Anterior cingulate cortex (tissue), 58 donors: ENCODE results near the gene JMJD1C.

Source experiments
- DNase-seq, 58 donors: peaks; one replicate each; lab custom pipeline; 2025; lab: John Stamatoyannopoulos, UW

JMJD1C gene

DNA sequence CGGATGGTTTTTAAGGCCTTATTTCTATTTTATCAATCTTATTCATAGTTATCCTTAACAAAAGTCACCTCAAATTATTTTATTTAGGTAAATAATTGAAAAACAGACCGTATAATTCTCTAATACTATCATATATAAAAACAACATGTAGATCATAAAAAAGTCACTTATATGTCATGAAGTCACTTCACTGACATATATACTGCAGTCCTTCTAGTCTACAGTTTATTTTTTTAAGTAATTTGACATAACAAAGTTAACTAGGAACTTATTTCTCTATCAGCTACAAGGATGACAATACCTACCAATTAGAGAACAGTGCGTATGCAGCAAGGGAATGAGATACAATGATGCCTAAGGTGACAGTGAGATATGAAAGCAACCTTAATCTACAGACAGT, 26.2 kb downstream of the JMJD1C start:
- no peak for DNase-seq

DNA sequence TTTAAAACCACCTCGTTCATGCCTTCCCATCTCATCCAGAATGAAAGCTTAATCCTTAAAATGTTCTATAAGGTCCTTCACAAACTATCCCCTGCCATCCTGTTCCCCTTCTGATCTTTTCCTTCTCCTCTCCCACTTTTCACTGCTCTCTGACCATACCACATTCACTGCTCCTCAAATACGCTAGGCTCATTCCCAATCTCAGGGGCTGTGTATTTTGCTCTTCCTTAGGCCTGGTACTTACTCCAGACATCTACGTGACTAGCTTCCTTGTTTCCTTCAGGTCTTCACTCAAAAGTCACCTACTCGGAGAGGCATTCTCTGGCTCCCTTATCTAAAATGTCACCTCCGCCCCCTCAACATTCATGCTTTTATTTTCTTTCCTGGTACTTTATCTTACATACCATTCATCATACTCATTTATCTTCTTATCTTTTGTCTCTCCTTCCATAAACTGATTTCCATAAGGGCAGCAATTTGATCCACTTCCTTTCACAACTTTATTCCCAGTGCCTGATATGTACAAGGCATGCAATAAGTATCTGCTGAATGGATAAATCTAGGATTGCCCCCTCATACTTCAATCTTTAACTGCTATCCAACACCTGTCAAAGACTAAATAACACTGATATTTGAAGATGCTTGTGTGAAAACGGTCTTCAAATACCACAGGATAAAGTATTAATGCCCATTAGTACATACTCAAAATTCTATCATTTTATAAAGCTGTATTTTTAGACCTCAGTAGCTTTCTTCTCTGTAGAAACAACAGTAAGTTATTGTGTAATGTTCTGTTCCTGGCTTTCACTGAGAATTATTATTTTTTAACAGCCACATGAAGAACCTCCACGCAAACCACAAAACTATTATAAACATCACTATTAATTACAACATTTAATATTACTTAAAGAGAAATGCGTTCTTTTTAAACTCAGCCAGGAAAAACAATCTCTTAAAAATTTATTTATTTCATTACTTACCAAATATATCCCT, 27.0 kb downstream of the JMJD1C start:
- DNase-seq = no peak

DNA sequence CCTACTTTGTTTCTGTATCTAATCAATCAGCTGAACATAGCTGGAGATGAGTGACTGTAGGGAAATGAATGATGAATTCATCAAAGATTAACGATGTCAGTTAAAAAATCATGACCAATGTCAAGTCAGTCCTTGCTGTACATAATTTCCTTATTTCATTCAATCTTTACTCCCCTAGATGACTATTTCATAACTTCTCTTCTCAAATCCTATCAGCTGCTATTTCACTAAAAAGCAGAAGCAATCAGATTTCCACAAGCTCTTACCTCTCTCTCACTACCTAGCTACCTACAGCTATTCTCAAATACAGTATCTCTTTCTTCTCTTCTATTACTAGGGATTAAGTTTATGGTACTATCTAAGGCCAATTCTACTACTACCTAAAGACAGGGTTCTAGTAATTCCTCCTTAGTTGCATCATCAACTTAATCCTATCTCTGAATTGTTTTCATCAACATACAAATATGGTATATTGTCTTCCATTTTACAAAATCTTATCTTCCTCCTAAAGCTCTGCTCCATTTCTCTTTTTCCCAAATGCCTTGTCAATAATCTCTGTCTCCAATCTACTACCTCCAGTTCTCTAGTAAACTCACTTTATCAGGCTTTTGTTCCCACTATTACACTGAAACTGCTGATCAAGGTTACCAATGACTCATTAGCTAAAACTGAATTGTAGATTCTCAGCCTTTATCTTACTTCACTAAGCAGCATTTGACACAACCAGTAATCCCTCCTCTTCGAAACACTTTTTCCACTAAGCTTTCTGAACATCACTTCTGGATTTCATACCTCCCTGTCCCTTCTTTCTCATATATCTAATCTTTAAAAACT, 28.4 kb downstream of the JMJD1C start:
- DNase-seq = no peak

DNA sequence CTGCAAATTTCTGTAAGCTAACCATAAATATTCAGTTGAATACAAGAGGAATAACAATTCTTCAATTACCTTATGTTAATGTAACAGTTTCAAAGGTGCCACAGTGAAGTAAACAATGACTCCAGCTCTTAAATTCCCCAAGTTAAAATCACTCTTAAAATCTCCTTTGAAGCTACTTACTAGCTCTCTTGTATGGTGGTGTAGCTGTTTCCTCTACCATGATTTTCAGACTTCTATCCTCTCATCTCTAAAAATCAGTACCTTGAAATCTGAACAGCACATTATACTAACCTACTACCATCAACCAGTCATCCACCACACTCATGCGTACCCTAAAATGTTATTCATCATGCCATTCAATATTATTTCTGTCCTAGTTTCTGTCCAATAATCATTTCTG, 29.6 kb downstream of the JMJD1C start:
- DNase-seq = no peak

DNA sequence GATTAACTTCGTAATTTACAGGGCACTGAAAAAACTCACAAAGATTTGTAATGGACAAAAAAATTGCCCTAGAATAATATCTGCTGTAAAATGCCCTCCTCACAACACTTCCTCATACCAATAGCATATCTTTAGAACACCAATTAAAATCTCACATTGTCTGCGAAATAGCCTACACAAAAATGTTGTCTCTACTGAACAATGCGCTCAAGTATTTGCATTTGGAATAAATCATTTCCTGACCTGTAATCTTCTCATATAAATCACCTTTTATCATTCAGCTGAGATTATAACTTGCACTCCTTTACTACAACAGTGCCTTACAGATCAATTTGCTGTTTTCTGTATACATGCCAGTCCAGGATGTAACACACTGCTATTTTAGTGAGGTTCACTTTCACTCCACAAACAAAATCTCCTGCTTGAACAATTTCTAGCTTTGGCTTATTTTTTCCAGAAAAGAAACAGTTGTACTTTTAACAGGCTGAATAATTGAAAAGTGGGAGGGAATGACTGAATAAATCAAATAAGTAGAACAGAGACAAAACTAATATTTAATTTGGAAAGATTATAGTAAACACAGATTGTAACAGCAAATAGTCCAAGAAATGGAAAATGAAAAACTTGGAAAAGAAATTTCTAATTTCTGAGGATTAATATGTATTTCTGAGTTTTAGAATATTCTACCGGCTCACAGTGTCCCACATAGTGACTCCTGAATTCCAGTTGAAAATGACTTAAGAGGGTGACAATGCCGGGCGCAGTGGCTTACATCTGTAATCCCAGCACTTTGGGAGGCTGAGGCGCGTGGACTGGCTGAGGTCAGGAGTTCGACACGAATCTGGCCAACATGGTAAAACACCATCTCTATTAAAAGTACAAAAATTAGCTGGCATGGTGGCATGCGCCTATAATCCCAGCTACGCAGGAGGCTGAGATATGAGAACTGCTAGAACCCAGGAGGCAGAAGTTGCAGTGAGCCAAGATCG, 30.6 kb downstream of the JMJD1C start:
- no peak for DNase-seq

DNA sequence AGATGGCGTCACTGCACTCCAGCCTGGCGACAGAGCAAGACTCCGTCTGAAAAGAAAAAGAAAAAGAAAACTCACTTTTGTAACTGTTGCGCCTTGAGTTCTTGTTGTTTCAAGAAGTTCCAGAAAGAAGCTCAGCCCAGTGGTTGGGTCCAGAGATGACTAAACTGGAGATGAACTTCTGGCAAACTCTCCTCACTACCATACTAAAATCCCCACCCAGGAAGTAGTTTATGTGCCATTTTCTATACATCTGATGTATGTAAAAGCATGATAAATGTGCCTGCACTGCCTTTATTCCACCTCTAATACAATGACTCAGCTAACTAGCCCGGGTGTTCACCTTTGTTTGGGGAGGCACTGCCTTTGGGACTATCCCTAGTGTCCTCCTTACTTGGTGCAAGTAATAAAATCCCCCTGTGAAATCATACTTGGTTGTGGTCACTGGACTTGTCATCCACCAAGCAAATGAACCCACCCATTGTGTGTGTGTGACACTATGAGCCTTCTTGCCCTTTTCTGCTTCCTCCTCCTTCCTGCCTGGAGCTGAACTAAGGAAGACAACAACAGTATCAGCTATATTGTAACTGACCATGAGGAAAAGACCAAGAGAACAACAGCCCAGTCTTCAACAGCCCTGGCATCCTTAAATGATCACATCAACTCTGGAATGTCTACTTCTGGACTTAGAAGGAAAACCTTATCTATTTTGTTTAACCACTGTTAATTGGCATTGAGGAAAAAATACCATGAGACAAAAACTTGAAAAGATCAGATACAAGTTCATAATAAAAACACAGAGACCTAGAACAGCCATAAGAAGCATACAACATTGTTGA, 33.6 kb downstream of the JMJD1C start:
- no peak for DNase-seq

DNA sequence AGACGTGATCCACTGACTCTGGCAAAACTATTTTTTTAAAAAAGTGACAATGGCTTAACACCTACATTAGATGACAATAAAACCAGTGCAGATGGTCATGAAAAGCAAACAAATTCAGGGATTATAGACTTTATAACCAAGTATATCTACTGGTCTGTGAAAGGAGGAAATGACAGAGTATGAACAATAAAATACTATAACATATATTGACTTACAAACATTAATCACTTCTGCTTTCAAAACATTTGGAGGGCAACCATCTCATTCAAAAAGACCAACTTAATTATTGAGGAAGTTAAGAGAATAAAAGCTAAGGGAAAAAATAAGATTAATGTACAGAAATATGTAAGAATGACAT, 34.8 kb downstream of the JMJD1C start:
- DNase-seq = no peak

DNA sequence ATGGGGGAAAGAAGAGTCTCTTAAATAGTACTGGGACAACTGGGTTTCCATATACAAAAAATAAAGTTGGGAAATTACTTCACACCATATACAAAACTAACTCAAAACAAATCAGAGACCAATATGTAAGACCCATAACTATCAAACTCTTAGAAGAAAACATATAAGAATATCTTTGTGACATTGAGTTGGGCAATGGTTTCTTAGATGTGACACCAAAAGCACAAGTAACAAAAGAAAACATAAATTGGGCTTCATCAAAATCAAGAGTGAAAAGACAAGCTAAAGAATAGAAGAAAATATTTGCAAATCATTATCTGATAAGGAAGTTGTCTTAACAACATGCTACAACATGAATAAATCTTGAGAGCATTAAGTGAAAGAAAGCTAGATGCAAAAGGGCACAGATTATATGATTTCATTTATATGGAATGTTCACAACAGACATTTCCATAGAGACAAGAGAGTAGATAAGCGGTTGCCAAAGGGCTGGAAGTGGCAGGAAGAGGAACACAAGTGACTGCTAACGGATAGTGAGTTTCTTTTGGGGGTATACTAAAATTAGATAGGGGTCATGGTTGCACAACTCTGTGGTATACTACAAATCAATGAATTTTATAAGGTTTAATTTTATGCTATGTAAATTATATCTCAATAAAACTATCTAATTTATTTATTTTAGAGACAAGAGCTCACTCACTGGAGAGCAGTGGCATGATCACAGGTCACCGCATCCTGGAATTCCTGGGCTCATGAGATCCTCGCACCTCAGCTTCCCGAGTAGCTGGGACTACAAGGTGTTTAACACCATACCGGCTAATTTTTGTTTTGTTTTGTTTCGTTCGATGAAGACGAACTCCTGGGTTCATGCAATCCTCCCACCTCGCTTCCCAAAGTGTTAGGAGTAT, 35.4 kb downstream of the JMJD1C start:
- no peak for DNase-seq

DNA sequence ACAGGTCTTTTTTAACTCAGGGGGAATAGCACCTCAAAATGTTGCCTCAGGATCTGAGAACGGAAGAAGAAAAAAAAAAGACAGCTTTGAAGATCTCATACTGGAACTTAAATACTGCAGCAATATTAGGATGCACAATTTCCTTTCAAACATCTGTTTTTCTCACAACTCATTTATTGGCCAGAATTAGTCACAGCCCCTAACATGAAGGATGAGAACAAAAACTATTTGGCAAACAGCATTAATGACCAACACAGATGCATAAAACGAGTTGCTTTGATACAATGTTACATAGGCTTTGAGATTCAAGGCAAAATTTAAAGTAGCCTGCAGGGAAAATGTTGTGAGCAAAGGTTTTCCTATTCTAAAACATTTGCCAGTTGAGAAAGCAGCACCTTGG, 36.5 kb downstream of the JMJD1C start:
- DNase-seq = no peak

DNA sequence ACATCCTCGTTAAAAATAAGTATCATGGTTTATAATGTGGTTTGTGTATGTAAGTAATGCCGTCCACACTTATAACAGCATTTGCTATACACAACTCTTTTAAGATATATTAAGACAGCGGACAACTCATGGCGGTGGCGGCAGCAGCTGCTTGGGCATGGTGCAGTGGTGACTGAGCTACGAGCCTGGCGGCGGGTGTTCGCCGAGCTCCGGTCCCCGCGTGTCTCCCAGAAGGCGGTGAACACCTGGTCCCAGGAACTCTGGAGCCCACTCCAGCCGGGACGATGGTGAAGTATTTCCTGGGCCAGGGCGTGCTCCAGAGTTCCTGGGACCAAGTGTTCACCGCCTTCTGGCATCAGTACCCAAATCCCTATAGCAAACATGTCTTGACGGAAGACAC, 38.8 kb downstream of the JMJD1C start:
- DNase-seq = no peak

DNA sequence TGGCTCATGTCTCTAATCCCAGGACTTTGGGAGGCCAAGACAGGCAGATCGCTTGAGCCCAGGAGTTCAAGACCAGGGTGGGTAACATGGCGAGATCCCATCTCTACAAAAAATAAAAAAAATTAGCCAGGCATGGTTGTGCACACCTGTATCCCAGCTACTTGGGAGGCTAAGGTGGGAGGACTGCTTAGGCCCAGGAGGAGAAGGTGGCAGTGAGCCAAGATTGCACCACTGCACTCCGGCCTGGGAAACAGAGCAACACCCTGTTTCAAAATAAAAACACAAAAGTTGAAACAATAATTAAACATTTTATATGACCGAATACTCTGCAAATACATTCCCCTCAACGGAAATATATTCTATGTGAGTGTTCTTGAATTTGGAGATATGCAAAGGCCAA, 40.3 kb downstream of the JMJD1C start:
- DNase-seq = no peak

DNA sequence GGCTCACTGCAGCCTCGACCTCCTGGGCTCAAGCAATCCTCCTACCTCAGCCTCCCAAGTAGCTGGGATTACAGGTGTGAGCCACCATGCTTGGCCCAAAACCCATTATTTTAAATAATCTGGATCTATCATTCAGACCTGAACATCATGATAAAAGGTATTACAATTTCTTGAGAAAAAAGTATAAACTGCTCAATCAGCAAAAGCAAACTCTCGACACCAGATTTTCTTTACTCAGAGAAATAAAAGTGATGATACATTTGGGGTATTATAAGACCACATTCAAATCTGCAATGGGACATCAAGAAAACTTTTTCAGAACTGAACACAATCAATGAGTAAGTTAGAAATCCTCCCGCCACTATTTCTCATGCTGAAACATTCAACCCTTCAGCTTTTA, 41.2 kb downstream of the JMJD1C start:
- DNase-seq = no peak

DNA sequence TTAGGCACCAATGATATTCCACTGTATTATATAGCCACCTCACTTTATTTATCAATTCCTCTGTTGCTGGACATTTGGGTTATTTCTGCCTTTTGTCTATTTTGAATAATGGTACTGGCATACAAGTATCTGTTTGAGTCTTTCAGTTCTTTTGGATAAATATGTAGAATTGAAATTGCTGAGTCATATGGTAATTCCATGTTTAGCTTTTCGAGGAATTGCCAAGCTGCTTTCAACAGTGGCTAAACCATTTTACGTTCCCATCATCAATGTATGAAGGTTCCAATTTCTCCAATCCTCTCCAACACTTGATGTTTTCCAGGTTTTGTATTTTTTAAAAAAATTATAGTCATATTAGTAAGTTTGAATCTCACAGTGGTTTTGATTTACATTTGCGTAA, 42.3 kb downstream of the JMJD1C start:
- DNase-seq = no peak

DNA sequence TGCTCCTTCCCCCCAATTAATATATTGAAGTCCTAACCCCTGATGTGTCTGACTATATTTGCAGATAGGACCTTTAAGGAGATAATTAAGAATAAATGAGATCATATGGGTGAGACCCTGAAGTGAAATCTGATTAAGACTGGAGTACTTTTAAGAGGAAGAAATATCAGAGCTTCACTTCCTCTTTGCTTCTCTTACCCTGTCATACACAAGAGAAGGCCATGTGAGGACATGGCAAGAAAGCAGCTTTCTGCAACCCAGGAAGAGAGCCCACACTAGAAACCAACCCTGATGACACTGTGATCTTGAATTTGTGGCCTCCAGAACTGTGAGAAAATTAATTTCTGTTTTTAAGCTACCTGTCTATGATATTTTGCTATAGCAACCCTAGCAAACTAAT, 44.2 kb downstream of the JMJD1C start:
- peak in 1 of 58 donors; percentile 11 for DNase-seq

DNA sequence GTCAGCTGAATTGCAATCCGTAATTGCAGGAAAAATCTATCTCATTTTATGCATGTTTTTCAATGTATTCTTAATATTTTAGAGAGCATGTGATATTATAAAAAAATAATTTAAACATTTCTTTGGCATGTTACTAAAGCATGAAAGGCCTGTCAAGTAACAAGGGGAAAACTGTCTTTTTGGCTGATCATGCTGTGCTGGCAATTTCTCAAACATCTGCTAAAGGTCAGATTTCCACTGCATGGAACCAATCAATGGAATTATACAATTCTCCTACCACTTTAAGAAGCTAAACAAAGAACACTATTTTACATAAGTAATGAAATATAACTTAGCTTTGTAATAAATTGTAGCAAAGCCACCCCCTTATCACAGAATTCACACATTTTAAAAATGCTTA, 49.4 kb downstream of the JMJD1C start:
- no peak for DNase-seq

DNA sequence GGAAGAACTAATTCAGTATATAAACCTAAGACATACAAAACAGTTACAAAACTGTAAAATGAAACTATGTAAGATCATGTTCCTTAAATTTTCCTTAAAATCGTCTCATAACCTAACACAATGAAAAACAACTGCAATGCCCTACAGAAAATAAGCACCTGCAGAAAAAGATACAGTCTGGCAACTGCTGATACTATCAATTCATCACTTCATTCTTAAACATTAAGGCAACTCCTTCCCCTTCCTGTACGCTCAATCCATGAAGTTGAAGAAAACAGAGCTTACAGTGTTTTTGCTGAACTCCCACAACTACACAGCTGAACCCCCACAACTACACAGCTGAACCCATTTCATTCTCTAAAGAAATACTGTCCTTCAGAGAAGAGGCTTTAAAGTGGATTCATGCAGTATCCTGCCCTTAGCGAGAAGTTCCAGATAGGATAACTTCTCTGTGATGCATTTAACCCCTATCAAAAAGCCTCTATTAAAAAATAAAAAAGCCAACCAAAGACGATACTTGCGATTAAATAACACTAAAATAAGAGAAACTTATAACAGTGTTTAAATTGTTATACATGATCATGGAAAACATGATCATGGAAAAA, 50.0 kb downstream of the JMJD1C start:
- DNase-seq = no peak

DNA sequence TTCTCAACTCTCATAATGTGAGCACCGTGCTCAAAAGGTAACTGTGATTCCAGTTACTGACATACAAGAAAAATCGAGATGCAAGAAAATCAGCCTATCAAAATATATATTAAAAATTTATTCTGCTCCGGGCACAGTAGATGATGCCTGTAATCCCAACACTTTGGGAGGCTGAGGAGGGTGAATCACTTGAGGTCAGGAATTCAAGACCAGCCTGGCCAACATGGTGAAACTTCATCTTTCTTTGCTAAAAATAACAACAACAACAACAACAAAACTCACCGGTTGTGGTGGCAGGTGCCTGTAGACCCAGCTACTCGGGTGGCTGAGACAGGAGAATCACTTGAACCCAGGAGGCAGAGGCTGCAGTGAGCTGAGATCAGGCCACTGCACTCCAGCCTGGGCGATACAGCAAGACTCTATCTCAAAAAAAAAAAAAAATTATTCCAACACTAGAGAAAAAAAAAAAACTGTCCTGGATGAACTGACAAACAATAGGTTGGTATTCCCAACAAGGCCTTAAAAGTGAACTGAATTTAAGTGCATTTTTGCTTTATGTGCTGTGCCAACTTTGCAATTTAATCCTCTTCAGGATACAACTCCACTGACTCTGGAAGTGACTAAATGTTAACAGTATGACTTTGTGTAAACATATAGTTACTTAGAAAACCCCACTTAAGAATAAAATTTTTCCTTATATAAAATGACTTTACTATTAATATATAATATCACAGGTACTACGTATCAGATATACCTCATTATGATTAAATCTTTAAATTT, 51.1 kb downstream of the JMJD1C start:
- DNase-seq = no peak
